Heart right ventricle (tissue), 16 donors: Measurements from ENCODE around the gene ARMC9. TPM values are rescaled to one million over a fixed set of nuclear protein-coding genes. Genes with fewer than 3 reads are reported as not detected.
"Not testable (repeated sequence)": the region's sequence is repeated elsewhere in the genome, so short reads cannot be mapped to it uniquely, and the experiment has no call there.

Experiments used
- ATAC-seq, 8 donors: fragments of 200-7000 bp; cut with Tn5 transposase; one replicate each; pipeline ENCODE4 v1.9.1; 2020; ENCODE audit warnings: mild to moderate bottlenecking in 8 of 8, moderate library complexity in 8 of 8, moderate number of reproducible peaks in 1 of 8
- DNase-seq, 2 donors: peaks; one replicate each; pipeline ENCODE4 v3.0.0-alpha.2; 2020
- H3K27ac ChIP-seq, 10 donors: fragments of 200-600 bp; sonication (generic) in 2 of 10; one replicate each; pipeline versions ENCODE4 v1.5.0 to v1.8.0; 2020 to 2022; ENCODE audit warnings: mild to moderate bottlenecking in 3 of 10
- H3K27me3 ChIP-seq, 7 donors: fragments of 200-600 bp; one replicate each; pipeline ENCODE4 v1.8.0; 2021 to 2022; ENCODE audit warnings: mild to moderate bottlenecking in 2 of 7
- H3K36me3 ChIP-seq, 9 donors: fragments of 200-600 bp; sonication (generic) in 1 of 9; one replicate each; pipeline versions ENCODE4 v1.5.0 to v1.8.0; 2020 to 2022; ENCODE audit warnings: mild to moderate bottlenecking in 2 of 9
- H3K4me1 ChIP-seq, 9 donors: fragments of 200-600 bp; sonication (generic) in 1 of 9; one replicate each; pipeline versions ENCODE4 v1.5.0 to v1.8.0; 2020 to 2022; ENCODE audit warnings: mild to moderate bottlenecking in 4 of 9
- H3K4me3 ChIP-seq, 10 donors: fragments of 200-600 bp; sonication (generic) in 2 of 10; one replicate each; pipeline versions ENCODE4 v1.5.0 to v1.8.0; 2020 to 2022; ENCODE audit warnings: mild to moderate bottlenecking in 7 of 10, moderate library complexity in 2 of 10
- H3K9me3 ChIP-seq, 11 donors: fragments of 200-600 bp in 10 of 11; sonication (generic) in 2 of 11; one replicate each; pipeline versions ENCODE4 v1.5.0 to v1.8.0; 2013 to 2022; ENCODE audit warnings: mild to moderate bottlenecking in 2 of 11, control low read depth in 1 of 11, moderate library complexity in 1 of 11
- CTCF ChIP-seq, 9 donors: fragments of 200-600 bp; sonication (generic) in 2 of 9; IDR thresholded peaks; one replicate each; pipeline versions ENCODE4 v1.5.0 to v1.8.0; 2021 to 2022; ENCODE audit warnings: antibody characterized with exemption in 9 of 9, mild to moderate bottlenecking in 5 of 9, moderate library complexity in 1 of 9
- WGBS, 2 donors: extraction: QIAGEN DNeasy Blood & Tissue Kit; methylation state at CpG; one replicate each; pipeline ENCODE4 v1.1.7; 2013; ENCODE audit warnings: inconsistent platforms in 1 of 2; 5-methylcytosine and 5-hydroxymethylcytosine counted together
- intact Hi-C, 10 donors: fragments of 100-400 bp; cut with DNase I; formaldehyde crosslinking; loops; one replicate each; pipeline versions ENCODE4 v1.11.1 to v1.14.2; 2022
- polyA plus RNA-seq, 2 donors: library from polyadenylated mRNA; stranded (reverse); fragments of 200-250 nt; gene quantifications; one replicate each; pipeline ENCODE4 v1.2.3, GENCODE V29; 2013
- total RNA-seq, 10 donors: library from RNA; stranded (reverse); fragmentation: NEBNext Ultra II Directional in 3 of 10; extraction: Animal tissue kit (Norgen Biotek cat#: 25700) in 3 of 10; gene quantifications; one replicate each; pipeline versions ENCODE4 v1.2.1 to v1.2.4, GENCODE V29; 2021 to 2023
- donor health status: Arrhythmogenic right ventricular cardiomyopathy.
- donor health status: ischemic (EF 13 %, LVEDD 7.1; RV severe dilation, severe dysfunction).
- donor health status: healthy with polysubstance abuse.
- donor health status: DM: no; HTN: yes; CAD: no.
- donor health status: DM: no; HTN: no; CAD: no.
- donor health status: ischemic (EF 25% LVEDD 6.9; RV normal size, moderate dysfunction).
- donor health status: ischemic (EF 25% LVEDD 5.7; RV mildly dilated, moderate dysfunction).
- donor health status: healthy.
- donor health status: DM: yes; HTN: yes; CAD: no.
- donor health status: Ischemic cardiomyopathy.
- donor health status: ischemic (EF 35%, LVEDD 5.7; RV mildly dilated, moderate dysfunction).
- donor health status: nonischemic (EF 11% LVEDD 7.7; RV severe dilation, severe dysfunction).
- donor health status: DM: yes; HTN: yes; CAD: no.
- donor health status: PGD.
- donor health status: ischemic (EF 29% LVEDD 5.4; RV normal size, mild dysfunction).
- donor health status: nonischemic (EF 23%, LVEDD 6.1; RV moderate dilation, normal function).

Gene ARMC9
- total and polyA plus RNA-seq, 12 donors = 1.6 to 6.8 (median 2.3) TPM

- Histone ChIP-seq H3K4me3 (no peak overlapping the region), H3K4me1 (peaks cover 0 to 8% (median 5%) of the 10 kb centered on the region in 9 donors), H3K36me3 (no peaks in the 10 kb centered on the region), H3K27ac (no peak overlapping the region), H3K27me3 (no peaks in the 10 kb centered on the region), H3K9me3 (no peaks in the 10 kb centered on the region)
- ATAC-seq (no peak), DNase-seq (no peak)
- intact Hi-C loops = loop anchor here in 1 of 10 donors (1.0 kb wide), 1 partner anchor 20 kb away; no protein-coding TSS in a partner anchor
- WGBS, 2 donors = 93 to 100% methylated on average over 2 of the region's 2 CpGs
- TF ChIP-seq CTCF (IDR thresholded peaks at IDR 0.05) = no peak
Observed at GRCh38 chr2:231374771-231375170, 176.3 kb downstream of the ARMC9 start.

- H3K9me3 ChIP-seq, H3K4me3 ChIP-seq, H3K4me1 ChIP-seq, H3K27ac ChIP-seq, H3K36me3 ChIP-seq, H3K27me3 ChIP-seq, ATAC-seq, DNase-seq: not testable (repeated sequence)
- intact Hi-C loops = loop anchor here in 1 of 10 donors (1.0 kb wide), 1 partner anchor 18 kb away; no protein-coding TSS in a partner anchor
- WGBS, 2 donors = 55 to 58% methylated on average over 11 of the region's 11 CpGs
Observed at GRCh38 chr2:231375994-231376615, 177.7 kb downstream of the ARMC9 start.

GRCh38 chr2:231376857-231377256 lies 178.4 kb downstream of the ARMC9 start:
- 71 to 75% methylated on average over 8 of the region's 8 CpGs for WGBS, 2 donors
- Histone ChIP-seq H3K36me3 (no peaks in the 10 kb centered on the region), H3K27me3 (no peaks in the 10 kb centered on the region), H3K4me3 (no peak overlapping the region), H3K4me1 (peaks cover 0 to 6% (median 0%) of the 10 kb centered on the region in 9 donors), H3K9me3 (no peaks in the 10 kb centered on the region), H3K27ac (no peak overlapping the region)
- ATAC-seq (no peak), DNase-seq (no peak)
- intact Hi-C loops = no loop called here
- no peak for TF ChIP-seq CTCF (IDR thresholded peaks at IDR 0.05)

GRCh38 chr2:231378026-231378722 lies 179.7 kb downstream of the ARMC9 start:
- no peaks in the 10 kb centered on the region for H3K27me3 ChIP-seq
- 62 to 72% methylated on average over 13 of the region's 13 CpGs for WGBS, 2 donors
- DNase-seq (no peak), ATAC-seq (peak in 4 of 8 donors; percentile 24 to 62 (median 47))
- TF ChIP-seq CTCF (IDR thresholded peaks at IDR 0.05) = no peak
- intact Hi-C loops = no loop called here
- peaks cover 0 to 6% (median 0%) of the 10 kb centered on the region in 9 donors for H3K4me1 ChIP-seq
- no peak overlapping the region for H3K4me3 ChIP-seq
- H3K36me3 ChIP-seq = no peaks in the 10 kb centered on the region
- no peaks in the 10 kb centered on the region for H3K9me3 ChIP-seq
- no peak overlapping the region for H3K27ac ChIP-seq
